Activated naive CD8-positive, alpha-beta T cell treated with anti-CD3 and anti-CD28 coated beads, Interleukin-2, amount 10 ng/mL, durations not matched to agents 7 days and 5 days (primary cell): ENCODE results near the gene TNFSF15. TPM values are rescaled to one million over a fixed set of nuclear protein-coding genes. Genes with fewer than 3 reads are reported as not detected.
A peak's percentile ranks its signal among the peaks of the same experiment; 100 is the strongest.

ENCODE experiments used
- ATAC-seq: fragments of 150-1000 bp; cut with Tn5 transposase; one replicate; pipeline ENCODE4 v1.10.0; 2021; ENCODE audit warnings: low read depth, moderate library complexity
- POLR2A ChIA-PET: fragments of 350-600 bp; sonication (Branson Sonifier 250); formaldehyde crosslinking; loops from one replicate; lab custom pipeline; 2021; ENCODE audit warnings: antibody characterized with exemption; lab: Charles Lee
- DNase-seq: peaks from one replicate; pipeline ENCODE4 v3.0.0; 2021
- H3K27ac Mint-ChIP-seq: one replicate; pipeline ENCODE4 v1.8.0; 2022; ENCODE audit warnings: mild to moderate bottlenecking, mixed read lengths
- H3K27me3 Mint-ChIP-seq: one replicate; pipeline ENCODE4 v1.8.0; 2022; ENCODE audit warnings: mild to moderate bottlenecking, moderate library complexity, mixed read lengths
- H3K36me3 Mint-ChIP-seq: one replicate; pipeline ENCODE4 v1.8.0; 2021; ENCODE audit warnings: mild to moderate bottlenecking, mixed read lengths
- H3K4me1 Mint-ChIP-seq: one replicate; pipeline ENCODE4 v1.8.0; 2021; ENCODE audit warnings: mixed read lengths
- H3K4me3 Mint-ChIP-seq: one replicate; pipeline ENCODE4 v1.8.0; 2022; ENCODE audit warnings: mild to moderate bottlenecking, moderate library complexity, mixed read lengths
- H3K9me3 Mint-ChIP-seq: one replicate; pipeline ENCODE4 v1.8.0; 2021; ENCODE audit warnings: mixed read lengths
- total RNA-seq, 2 experiments: library from RNA; stranded (reverse); gene quantifications; one replicate each; pipeline ENCODE4 v1.2.3, GENCODE V29; 2021

The TNFSF15 gene
- total RNA-seq, 2 experiments from 2014 or later: 1.0 to 1.2 TPM

- POLR2A ChIA-PET: no interaction called here
- ATAC-seq: no peak
- H3K27me3 Mint-ChIP-seq: peaks cover 3% of the 10 kb centered on the region
- peaks cover 17% of the 10 kb centered on the region for H3K9me3 Mint-ChIP-seq
- DNase-seq: no peak
- H3K4me1 Mint-ChIP-seq: peaks cover 11% of the 10 kb centered on the region
- no peak overlapping the region for H3K27ac Mint-ChIP-seq
- H3K36me3 Mint-ChIP-seq: peaks cover 18% of the 10 kb centered on the region
- no peak overlapping the region for H3K4me3 Mint-ChIP-seq
Measured at GRCh38 chr9:114813717-114814418, 8.0 kb upstream of the TNFSF15 start.

- H3K27me3 Mint-ChIP-seq: peaks cover 3% of the 10 kb centered on the region
- no peak for ATAC-seq
- no peak overlapping the region for H3K27ac Mint-ChIP-seq
- POLR2A ChIA-PET: no interaction called here
- H3K36me3 Mint-ChIP-seq: peaks cover 20% of the 10 kb centered on the region
- peaks cover 20% of the 10 kb centered on the region for H3K9me3 Mint-ChIP-seq
- no peak for DNase-seq
- H3K4me3 Mint-ChIP-seq: no peak overlapping the region
- peaks cover 13% of the 10 kb centered on the region for H3K4me1 Mint-ChIP-seq
Measured at GRCh38 chr9:114811966-114812636, 6.3 kb upstream of the TNFSF15 start.

DNA sequence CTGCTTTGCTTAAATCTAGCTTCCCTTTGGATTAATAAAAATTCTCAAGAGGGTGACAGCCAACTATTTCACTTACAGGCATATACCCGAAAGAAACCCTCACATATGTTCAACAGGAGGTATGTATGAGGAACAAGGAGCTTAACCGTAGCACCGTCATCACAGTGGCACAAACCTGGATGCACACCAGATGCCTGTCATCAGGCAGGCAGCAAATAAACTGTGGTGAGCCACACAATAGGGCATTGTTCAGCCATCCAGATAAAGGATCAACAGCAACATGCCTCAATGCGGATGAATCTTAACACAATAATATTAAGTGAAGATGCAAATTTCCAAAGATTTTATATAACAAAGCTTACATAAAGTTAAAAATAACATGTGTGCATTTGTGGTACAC, 5.5 kb upstream of the TNFSF15 start:
- POLR2A ChIA-PET: no interaction called here
- no peak overlapping the region for H3K4me3 Mint-ChIP-seq

GRCh38 chr9:114810614-114811013, 4.8 kb upstream of the TNFSF15 start:
- Mint-ChIP-seq H3K27ac (no peak overlapping the region), H3K36me3 (peaks cover 17% of the 10 kb centered on the region), H3K27me3 (peaks cover 3% of the 10 kb centered on the region), H3K9me3 (peaks cover 17% of the 10 kb centered on the region), H3K4me3 (no peak overlapping the region), H3K4me1 (peaks cover 28% of the 10 kb centered on the region)
- POLR2A ChIA-PET: no interaction called here
- ATAC-seq (no peak), DNase-seq (no peak)

More for the DNA sequence above, 5.5 kb upstream of the TNFSF15 start:
- peaks cover 20% of the 10 kb centered on the region for H3K36me3 Mint-ChIP-seq
- H3K27me3 Mint-ChIP-seq: peaks cover 3% of the 10 kb centered on the region
- no peak overlapping the region for H3K27ac Mint-ChIP-seq
- H3K9me3 Mint-ChIP-seq: peaks cover 17% of the 10 kb centered on the region
- DNase-seq (no peak), ATAC-seq (no peak)
- peaks cover 21% of the 10 kb centered on the region for H3K4me1 Mint-ChIP-seq

- Mint-ChIP-seq H3K4me1 (peaks cover 29% of the 10 kb centered on the region), H3K36me3 (peaks cover 7% of the 10 kb centered on the region), H3K9me3 (peaks cover 3% of the 10 kb centered on the region), H3K27ac (peak overlapping the region; percentile 67), H3K27me3 (no peaks in the 10 kb centered on the region), H3K4me3 (peak overlapping the region; percentile 73)
- ATAC-seq: peak; percentile 15
- POLR2A ChIA-PET: interaction anchor here (0.6 to 1.2 kb wide), 3 partner anchors 16 to 467 kb away, joined by 3 to 6 read pairs (median 4); no protein-coding TSS in a partner anchor
- no peak for DNase-seq
Measured at GRCh38 chr9:114806526-114806900, 674 bp upstream of the TNFSF15 start.

DNA sequence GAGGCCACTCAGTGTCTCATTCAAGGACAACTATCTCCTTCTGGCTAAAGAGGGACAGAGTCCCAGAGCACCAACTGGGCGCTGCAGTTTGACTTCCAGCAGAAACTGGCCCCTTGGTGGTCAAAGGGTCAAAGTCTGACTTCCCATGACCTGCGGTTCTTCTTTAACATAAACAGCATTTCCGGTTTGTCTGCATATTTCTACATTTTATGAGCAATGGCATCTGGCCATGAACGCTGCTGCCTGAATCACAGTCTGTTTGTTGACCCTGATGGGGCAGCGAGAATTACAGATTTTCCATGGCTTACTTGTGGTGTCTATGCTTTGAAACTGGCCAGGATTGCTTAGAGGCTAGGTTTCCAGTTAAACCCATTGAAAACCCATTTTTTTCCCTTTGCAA, 1.3 kb downstream of the TNFSF15 start:
- no peaks in the 10 kb centered on the region for H3K27me3 Mint-ChIP-seq
- peaks cover 3% of the 10 kb centered on the region for H3K9me3 Mint-ChIP-seq
- DNase-seq (no peak), ATAC-seq (no peak)
- no peak overlapping the region for H3K4me3 Mint-ChIP-seq
- POLR2A ChIA-PET: interaction anchor here (0.6 kb wide), 1 partner anchor 187 kb away, joined by 3 read pairs; no protein-coding TSS in a partner anchor
- H3K4me1 Mint-ChIP-seq: peaks cover 30% of the 10 kb centered on the region
- peaks cover 9% of the 10 kb centered on the region for H3K36me3 Mint-ChIP-seq
- no peak overlapping the region for H3K27ac Mint-ChIP-seq

GRCh38 chr9:114803479-114804265, 2.2 kb downstream of the TNFSF15 start:
- POLR2A ChIA-PET: interaction anchor here (0.6 kb wide), 1 partner anchor 186 kb away, joined by 3 read pairs; no protein-coding TSS in a partner anchor
- DNase-seq (no peak), ATAC-seq (no peak)
- H3K27ac Mint-ChIP-seq: peak overlapping the region; percentile 7
- H3K9me3 Mint-ChIP-seq: peaks cover 3% of the 10 kb centered on the region
- no peaks in the 10 kb centered on the region for H3K27me3 Mint-ChIP-seq
- peaks cover 29% of the 10 kb centered on the region for H3K4me1 Mint-ChIP-seq
- H3K36me3 Mint-ChIP-seq: peaks cover 8% of the 10 kb centered on the region
- H3K4me3 Mint-ChIP-seq: no peak overlapping the region

DNA sequence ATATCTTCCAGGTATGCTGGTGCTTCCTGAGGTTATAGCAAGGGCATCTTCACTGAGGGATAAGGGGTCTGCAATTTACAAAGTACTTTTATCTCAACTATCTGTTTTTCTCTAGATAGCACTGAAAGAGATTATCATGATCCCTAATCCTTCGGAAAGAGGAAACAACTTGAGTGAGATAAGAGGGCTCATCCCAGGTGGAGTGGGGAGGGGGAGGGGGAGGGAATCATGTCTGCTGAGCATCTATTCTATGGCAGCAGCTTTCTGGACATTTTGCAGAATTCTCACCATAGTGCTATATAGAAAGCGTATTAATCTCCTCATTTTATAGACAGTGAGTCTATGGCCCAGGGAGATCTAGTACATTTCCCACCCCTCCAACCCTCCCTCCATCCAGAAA, 5.9 kb downstream of the TNFSF15 start:
- Mint-ChIP-seq H3K9me3 (peaks cover 3% of the 10 kb centered on the region), H3K27ac (no peak overlapping the region), H3K36me3 (peaks cover 11% of the 10 kb centered on the region), H3K4me3 (no peak overlapping the region), H3K27me3 (no peaks in the 10 kb centered on the region), H3K4me1 (peaks cover 6% of the 10 kb centered on the region)
- ATAC-seq: no peak
- POLR2A ChIA-PET: no interaction called here
- DNase-seq: no peak

DNA sequence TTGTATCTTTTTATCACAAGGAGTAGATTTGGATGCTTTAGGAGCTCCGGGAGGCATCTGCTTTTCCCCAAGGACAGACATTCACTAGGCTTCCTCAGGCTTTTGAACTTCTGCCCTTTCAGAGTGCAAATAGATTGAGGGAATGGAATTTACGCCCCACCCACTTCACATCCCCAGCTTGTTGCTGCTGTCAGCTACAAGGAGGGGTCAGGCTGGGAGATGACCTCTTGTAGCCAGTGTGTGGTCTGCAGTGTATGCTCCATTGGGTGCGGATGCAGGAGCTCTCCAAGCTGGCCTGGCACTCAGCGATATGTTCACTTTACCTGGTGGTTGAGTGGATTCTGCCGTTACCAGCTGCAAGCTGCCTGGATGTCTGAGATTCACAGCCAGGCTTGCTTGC, 6.4 kb downstream of the TNFSF15 start:
- no peak overlapping the region for H3K27ac Mint-ChIP-seq
- H3K27me3 Mint-ChIP-seq: no peaks in the 10 kb centered on the region
- H3K4me3 Mint-ChIP-seq: no peak overlapping the region
- H3K36me3 Mint-ChIP-seq: peaks cover 12% of the 10 kb centered on the region
- DNase-seq: no peak
- no peak for ATAC-seq
- POLR2A ChIA-PET: no interaction called here
- peaks cover 6% of the 10 kb centered on the region for H3K9me3 Mint-ChIP-seq
- peaks cover 6% of the 10 kb centered on the region for H3K4me1 Mint-ChIP-seq

- ATAC-seq: no peak
- POLR2A ChIA-PET: no interaction called here
- H3K27me3 Mint-ChIP-seq: no peaks in the 10 kb centered on the region
Measured at GRCh38 chr9:114798780-114799427, 6.9 kb downstream of the TNFSF15 start.

GRCh38 chr9:114798101-114798500, 7.7 kb downstream of the TNFSF15 start:
- peaks cover 6% of the 10 kb centered on the region for H3K9me3 Mint-ChIP-seq
- H3K4me1 Mint-ChIP-seq: peaks cover 1% of the 10 kb centered on the region
- ATAC-seq: no peak
- DNase-seq: no peak
- H3K4me3 Mint-ChIP-seq: no peak overlapping the region
- POLR2A ChIA-PET: no interaction called here
- no peak overlapping the region for H3K27ac Mint-ChIP-seq
- peaks cover 11% of the 10 kb centered on the region for H3K36me3 Mint-ChIP-seq
- no peaks in the 10 kb centered on the region for H3K27me3 Mint-ChIP-seq

More at GRCh38 chr9:114798780-114799427, 6.9 kb downstream of the TNFSF15 start:
- Mint-ChIP-seq H3K27ac (no peak overlapping the region), H3K4me3 (no peak overlapping the region), H3K9me3 (peaks cover 6% of the 10 kb centered on the region), H3K36me3 (peaks cover 12% of the 10 kb centered on the region), H3K4me1 (peaks cover 4% of the 10 kb centered on the region)
- DNase-seq: no peak

DNA sequence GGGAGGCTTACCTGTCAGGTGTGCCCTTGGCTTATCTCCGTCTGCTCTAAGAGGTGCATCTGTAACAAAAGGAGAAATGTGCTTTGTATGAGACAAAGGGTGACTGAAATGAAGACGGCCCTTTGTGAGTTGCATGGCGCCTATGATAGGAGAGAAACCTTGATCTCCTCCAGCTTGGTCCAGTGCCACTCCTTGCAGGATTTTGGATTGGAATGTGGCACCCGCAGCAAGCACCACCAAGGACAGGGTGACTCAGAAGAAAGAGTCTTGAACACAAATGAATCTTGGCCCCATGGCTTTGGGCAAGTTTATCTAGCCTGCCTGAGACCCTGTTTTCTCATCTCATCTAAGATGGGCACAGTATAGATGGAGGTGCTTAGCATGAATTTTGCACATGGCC, 13.4 kb downstream of the TNFSF15 start:
- no peaks in the 10 kb centered on the region for H3K27me3 Mint-ChIP-seq
- POLR2A ChIA-PET: no interaction called here
- no peak for DNase-seq
- ATAC-seq: no peak
- H3K9me3 Mint-ChIP-seq: peaks cover 18% of the 10 kb centered on the region
- H3K4me3 Mint-ChIP-seq: no peak overlapping the region
- peaks cover 2% of the 10 kb centered on the region for H3K4me1 Mint-ChIP-seq
- H3K36me3 Mint-ChIP-seq: peaks cover 42% of the 10 kb centered on the region
- no peak overlapping the region for H3K27ac Mint-ChIP-seq

DNA sequence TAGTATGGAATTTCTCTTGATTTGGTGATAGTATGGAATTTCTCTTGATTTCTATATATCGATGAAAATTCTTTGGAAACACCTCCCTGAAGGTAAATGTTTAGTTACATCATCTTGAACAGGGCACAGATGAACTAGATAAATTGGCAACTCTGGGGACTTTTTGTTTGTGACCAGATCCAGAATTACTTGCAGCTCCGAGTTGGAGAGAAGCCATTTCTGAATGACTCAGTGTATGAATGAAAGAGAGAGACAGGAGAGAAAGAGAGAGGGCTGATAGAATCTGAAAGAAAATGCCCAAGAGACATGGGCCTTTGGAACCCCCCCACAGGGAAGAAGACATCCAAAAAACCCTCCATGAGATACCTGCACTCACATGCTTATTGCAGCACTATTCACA, 14.1 kb downstream of the TNFSF15 start:
- ATAC-seq (no peak), DNase-seq (no peak)
- no peak overlapping the region for H3K4me3 Mint-ChIP-seq
- H3K27ac Mint-ChIP-seq: no peak overlapping the region
- H3K4me1 Mint-ChIP-seq: peaks cover 2% of the 10 kb centered on the region
- H3K36me3 Mint-ChIP-seq: peaks cover 42% of the 10 kb centered on the region
- H3K9me3 Mint-ChIP-seq: peaks cover 18% of the 10 kb centered on the region
- POLR2A ChIA-PET: no interaction called here
- H3K27me3 Mint-ChIP-seq: no peaks in the 10 kb centered on the region
